HEK293T (cell line): ENCODE data around the gene GET3.
"Not testable (repeated sequence)": the region's sequence is repeated elsewhere in the genome, so short reads cannot be mapped to it uniquely, and the experiment has no call there.

Source experiments
- CTCF ChIA-PET: fragments of 350-600 bp; formaldehyde crosslinking; extraction: SDS; loops from one replicate; lab custom pipeline; 2021; ENCODE audit warnings: antibody characterized with exemption, inconsistent platforms; lab: Yijun Ruan, JAX
- POLR2A ChIA-PET: fragments of 350-600 bp; formaldehyde crosslinking; extraction: SDS; loops from one replicate; lab custom pipeline; 2020; ENCODE audit warnings: antibody characterized with exemption, inconsistent platforms; lab: Yijun Ruan, JAX
- DNase-seq: peaks from one replicate; pipeline ENCODE4 v3.0.0; 2012; ENCODE audit warnings: mixed read lengths; ENCODE audit errors: extremely low spot score
- BHLHE40 ChIP-seq: fragments of 450-650 bp; IDR thresholded peaks from 2 replicates; pipeline ENCODE4 v1.6.1; 2016; ENCODE audit warnings: mild to moderate bottlenecking, moderate library complexity, borderline replicate concordance
- CTBP1 ChIP-seq: fragments of 450-650 bp; IDR thresholded peaks from 2 replicates; pipeline ENCODE4 v1.6.1; 2016; ENCODE audit warnings: borderline replicate concordance
- ELF4 ChIP-seq: fragments of 450-650 bp; IDR thresholded peaks from 2 replicates; pipeline ENCODE4 v1.6.1; 2017; ENCODE audit warnings: antibody characterized with exemption
- FOXA1 ChIP-seq: fragments of 450-650 bp; IDR thresholded peaks from 2 replicates; pipeline ENCODE4 v1.6.1; 2016; ENCODE audit warnings: mild to moderate bottlenecking
- FOXK2 ChIP-seq: fragments of 450-650 bp; IDR thresholded peaks from 2 replicates; pipeline ENCODE4 v1.6.1; 2016; ENCODE audit warnings: mild to moderate bottlenecking
- FOXM1 ChIP-seq: fragments of 450-650 bp; IDR thresholded peaks from 2 replicates; pipeline ENCODE4 v1.6.1; 2017; ENCODE audit warnings: mild to moderate bottlenecking, borderline replicate concordance
- L3MBTL2 ChIP-seq: fragments of 450-650 bp; conservative IDR thresholded peaks from 2 replicates; pipeline ENCODE4 v1.6.1; 2016; ENCODE audit warnings: mild to moderate bottlenecking
- LEF1 ChIP-seq: fragments of 450-650 bp; IDR thresholded peaks from 2 replicates; pipeline ENCODE4 v1.6.1; 2017; ENCODE audit warnings: mild to moderate bottlenecking, borderline replicate concordance
- NFRKB ChIP-seq: fragments of 450-650 bp; IDR thresholded peaks from 2 replicates; pipeline ENCODE4 v1.6.1; 2016; ENCODE audit warnings: mild to moderate bottlenecking, moderate library complexity
- PKNOX1 ChIP-seq: fragments of 450-650 bp; IDR thresholded peaks from 2 replicates; pipeline ENCODE4 v1.6.1; 2016
- SP1 ChIP-seq: fragments of 450-650 bp; IDR thresholded peaks from 2 replicates; pipeline ENCODE4 v1.6.1; 2017
- SUZ12 ChIP-seq: fragments of 450-650 bp; IDR thresholded peaks from 2 replicates; pipeline ENCODE4 v1.6.1; 2016; ENCODE audit warnings: mild to moderate bottlenecking
- TARDBP ChIP-seq: fragments of 450-650 bp; IDR thresholded peaks from 2 replicates; pipeline ENCODE4 v1.6.1; 2016
- ZNF384 ChIP-seq: fragments of 450-650 bp; IDR thresholded peaks from 2 replicates; pipeline ENCODE4 v1.6.1; 2016

GET3 gene

GRCh38 chr19:12793290-12794195, 56.2 kb downstream of the GET3 start:
- ChIA-PET POLR2A (interaction anchor here (0.7 to 3.6 kb wide), 10 partner anchors 11 to 112 kb away, joined by 3 to 55 read pairs (median 8); partner anchors contain the start of genes DHPS, GET3 and RNASEH2A), CTCF (interaction anchor here (0.6 to 3.3 kb wide), 7 partner anchors 16 to 36 kb away, joined by 3 to 23 read pairs (median 7); no protein-coding TSS in a partner anchor)
- TF ChIP-seq ELF4 (no peak), ZNF384 (peak; percentile 98), SP1 (no peak), NFRKB (no peak), L3MBTL2 (peak; percentile 74), PKNOX1 (no peak)
- DNase-seq, result peak; percentile 95

GRCh38 chr19:12794196-12794941, 57.1 kb downstream of the GET3 start:
- POLR2A ChIA-PET, result interaction anchor here (2.5 kb wide), 1 partner anchor 28 kb away, joined by 11 read pairs; no protein-coding TSS in a partner anchor
- TF ChIP-seq NFRKB (no peak), CTBP1 (no peak), ELF4 (no peak), SP1 (no peak), SUZ12 (no peak), FOXK2 (no peak), FOXM1 (no peak), BHLHE40 (no peak), ZNF384 (no peak)
- no peak for DNase-seq

GRCh38 chr19:12794971-12795381, 57.7 kb downstream of the GET3 start:
- ChIA-PET POLR2A (interaction anchor here (0.9 to 2.5 kb wide), 3 partner anchors 16 to 101 kb away, joined by 3 to 11 read pairs (median 6); no protein-coding TSS in a partner anchor), CTCF (interaction anchor here (1.4 to 2.1 kb wide), 6 partner anchors 17 to 76 kb away, joined by 4 to 15 read pairs (median 12); no protein-coding TSS in a partner anchor)
- DNase-seq, result no peak
- TF ChIP-seq NFRKB (no peak), SUZ12 (no peak), TARDBP (no peak), FOXK2 (no peak), FOXA1 (no peak), BHLHE40 (no peak)

More at GRCh38 chr19:12794196-12794941, 57.1 kb downstream of the GET3 start:
- CTCF ChIA-PET, result interaction anchor here (1.4 to 2.0 kb wide), 2 partner anchors 54 to 76 kb away, joined by 4 to 7 read pairs; no protein-coding TSS in a partner anchor

GRCh38 chr19:12796146-12797071, 59.1 kb downstream of the GET3 start:
- POLR2A ChIA-PET, result interaction anchor here (0.8 to 2.5 kb wide), 5 partner anchors 10 to 103 kb away, joined by 3 to 11 read pairs (median 5); partner anchors contain the start of gene RNASEH2A
- TF ChIP-seq BHLHE40 (no peak), LEF1 (no peak), L3MBTL2 (peak; percentile 24; the same call in 1 of the 2 replicates), ZNF384 (no peak), NFRKB (no peak)
- CTCF ChIA-PET, result interaction anchor here (0.7 to 2.7 kb wide), 12 partner anchors 10 to 78 kb away, joined by 3 to 15 read pairs (median 6); no protein-coding TSS in a partner anchor
- DNase-seq, result peak; percentile 63

GRCh38 chr19:12797141-12797587, 59.9 kb downstream of the GET3 start:
- DNase-seq, result no peak
- CTCF ChIA-PET, result interaction anchor here (1.0 to 2.7 kb wide), 4 partner anchors 9 to 39 kb away, joined by 4 to 13 read pairs (median 8); no protein-coding TSS in a partner anchor
- TF ChIP-seq ZNF384 (peak; percentile 65; the same call in 1 of the 2 replicates), FOXA1 (no peak)
- POLR2A ChIA-PET, result interaction anchor here (0.6 to 2.5 kb wide), 2 partner anchors 20 to 31 kb away, joined by 3 to 11 read pairs; no protein-coding TSS in a partner anchor

- ChIA-PET POLR2A (interaction anchor here (0.6 to 1.0 kb wide), 3 partner anchors 21 to 116 kb away, joined by 3 read pairs; no protein-coding TSS in a partner anchor), CTCF (interaction anchor here (1.0 to 2.7 kb wide), 2 partner anchors 8 to 32 kb away, joined by 4 to 11 read pairs; no protein-coding TSS in a partner anchor)
- DNase-seq, result not testable (repeated sequence)
Measured at GRCh38 chr19:12797607-12798006, 60.3 kb downstream of the GET3 start.
